GM21447 (cell line): ENCODE results near the gene SLC6A8.
"Not testable (repeated sequence)": the region's sequence is repeated elsewhere in the genome, so short reads cannot be mapped to it uniquely, and the experiment has no call there.

ENCODE experiments used
- ATAC-seq: cut with Tn5 transposase; IDR thresholded peaks from one replicate; pipeline ENCODE4 v1.9.1; 2021; ENCODE audit not compliant: unreplicated experiment

Gene SLC6A8

DNA sequence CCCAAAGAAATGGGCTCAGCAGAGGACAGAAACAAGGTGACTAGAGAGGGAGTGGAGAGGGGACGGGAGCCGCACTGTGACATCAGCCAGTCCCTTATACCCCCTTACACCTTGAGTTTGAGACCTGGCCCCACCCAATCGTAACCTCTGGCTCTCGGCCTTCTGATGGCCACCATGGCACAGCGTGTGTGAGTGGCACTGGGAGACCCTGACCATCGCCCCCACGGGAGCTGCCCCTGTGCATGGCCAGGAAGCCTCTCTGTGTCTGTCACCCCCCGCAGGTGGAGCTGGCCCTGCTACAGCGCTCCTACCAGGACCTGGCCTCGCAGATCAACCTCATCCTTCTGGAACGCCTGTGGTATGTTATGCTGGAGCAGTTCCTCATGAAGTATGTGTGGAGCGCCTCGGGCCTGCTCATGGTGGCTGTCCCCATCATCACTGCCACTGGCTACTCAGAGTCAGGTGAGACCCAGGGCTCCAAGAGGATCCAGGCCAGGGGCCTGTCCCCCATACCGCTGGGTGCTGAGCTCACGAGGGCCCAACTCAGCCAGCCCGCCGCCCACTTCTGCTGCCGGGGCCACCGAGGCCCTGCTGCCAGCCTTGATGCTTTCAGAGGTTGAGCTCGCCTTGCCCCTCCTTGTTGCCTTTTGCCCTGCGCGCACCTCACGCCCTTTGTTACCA lies 41.4 kb downstream of the SLC6A8 start:
- no peak for ATAC-seq

DNA sequence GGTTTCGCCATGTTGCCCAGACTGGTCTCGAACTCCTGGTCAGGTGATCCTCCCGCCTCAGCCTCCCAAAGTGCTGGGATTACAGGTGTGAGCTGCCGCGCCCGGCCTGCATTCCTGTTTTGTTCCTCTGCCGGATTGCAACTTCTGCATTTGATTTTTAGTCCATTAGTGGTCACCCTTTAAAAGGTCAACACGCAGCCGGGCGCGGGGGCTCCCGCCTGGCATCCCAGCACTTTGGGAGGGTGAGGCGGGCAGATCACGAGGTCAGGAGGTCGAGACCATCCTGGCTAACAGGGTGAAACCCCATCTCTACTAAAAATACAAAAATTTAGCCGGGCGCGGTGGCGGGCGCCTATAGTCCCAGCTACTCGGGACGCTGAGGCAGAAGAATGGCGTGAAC lies 42.4 kb downstream of the SLC6A8 start:
- ATAC-seq: not testable (repeated sequence)

DNA sequence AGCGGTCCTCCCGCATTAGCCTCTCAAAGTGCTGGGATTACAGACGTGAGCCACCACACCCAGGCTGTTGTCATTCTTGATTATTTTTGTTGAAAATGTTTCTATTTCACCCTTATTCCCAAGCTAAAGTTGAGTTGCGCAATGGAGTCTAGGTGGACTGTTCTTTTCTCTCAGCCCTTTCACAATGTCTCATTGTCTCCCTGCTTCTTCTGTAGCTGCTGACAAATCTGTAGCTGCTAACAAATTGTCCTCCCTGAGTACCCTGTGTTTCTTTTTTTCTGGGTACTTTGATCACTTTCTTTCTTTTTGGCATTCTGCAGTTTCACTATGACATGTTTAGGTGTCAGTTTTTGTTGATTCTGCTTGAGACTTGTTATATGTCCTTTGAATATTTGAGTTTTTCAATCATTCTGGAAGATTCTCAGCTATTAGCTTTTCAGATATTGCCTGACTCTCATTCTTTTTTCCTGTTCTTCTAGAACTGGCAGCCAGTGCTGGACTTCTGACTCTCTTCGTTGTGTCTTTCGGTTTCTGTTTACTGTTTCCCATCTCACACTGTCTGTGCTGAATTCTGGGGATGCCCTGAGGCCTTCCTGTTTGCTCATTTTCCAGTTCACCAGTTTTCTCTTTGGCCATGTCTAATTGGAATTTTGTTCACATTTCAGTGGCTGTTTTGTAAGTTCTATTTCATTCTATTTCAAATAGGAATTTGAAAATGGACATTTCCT lies 43.6 kb downstream of the SLC6A8 start:
- no peak for ATAC-seq

DNA sequence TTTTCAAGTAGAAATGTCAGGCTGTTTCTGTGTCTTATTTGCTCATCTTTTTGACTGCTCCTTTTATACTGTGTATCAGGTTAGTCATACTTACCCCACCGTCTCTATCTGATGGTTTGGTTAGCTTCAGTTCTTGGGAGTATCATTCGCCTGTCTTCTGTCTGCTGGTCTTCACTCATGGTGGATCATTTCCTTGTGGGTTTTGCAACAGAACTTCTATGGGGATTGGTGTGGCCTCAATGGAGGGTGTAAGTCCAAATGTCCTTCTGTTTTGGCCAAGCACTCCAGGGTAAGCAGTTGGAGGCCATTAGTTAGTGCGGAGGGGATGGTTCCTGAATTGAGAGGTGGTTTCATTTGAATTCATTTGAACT lies 44.1 kb downstream of the SLC6A8 start:
- ATAC-seq: no peak

DNA sequence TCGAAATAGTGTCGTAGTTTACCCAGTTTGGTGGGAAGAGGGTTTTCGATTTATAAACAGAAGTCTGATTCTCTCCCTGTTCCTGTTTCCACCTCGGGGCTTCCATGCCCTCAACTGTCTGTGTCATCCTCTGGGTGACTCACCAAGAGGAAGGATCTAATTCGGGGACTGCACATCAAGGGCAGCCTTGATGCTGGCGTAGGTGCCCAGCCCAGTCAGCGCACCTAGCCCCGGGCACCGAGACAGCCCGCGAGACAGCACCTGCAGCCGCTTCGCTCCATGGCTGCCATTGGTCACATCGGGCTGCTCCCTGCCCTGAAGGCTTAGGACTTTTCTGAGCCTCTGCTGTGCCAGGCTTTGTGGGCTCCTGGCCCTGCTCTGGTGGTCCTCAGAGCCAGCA lies 44.7 kb downstream of the SLC6A8 start:
- no peak for ATAC-seq

DNA sequence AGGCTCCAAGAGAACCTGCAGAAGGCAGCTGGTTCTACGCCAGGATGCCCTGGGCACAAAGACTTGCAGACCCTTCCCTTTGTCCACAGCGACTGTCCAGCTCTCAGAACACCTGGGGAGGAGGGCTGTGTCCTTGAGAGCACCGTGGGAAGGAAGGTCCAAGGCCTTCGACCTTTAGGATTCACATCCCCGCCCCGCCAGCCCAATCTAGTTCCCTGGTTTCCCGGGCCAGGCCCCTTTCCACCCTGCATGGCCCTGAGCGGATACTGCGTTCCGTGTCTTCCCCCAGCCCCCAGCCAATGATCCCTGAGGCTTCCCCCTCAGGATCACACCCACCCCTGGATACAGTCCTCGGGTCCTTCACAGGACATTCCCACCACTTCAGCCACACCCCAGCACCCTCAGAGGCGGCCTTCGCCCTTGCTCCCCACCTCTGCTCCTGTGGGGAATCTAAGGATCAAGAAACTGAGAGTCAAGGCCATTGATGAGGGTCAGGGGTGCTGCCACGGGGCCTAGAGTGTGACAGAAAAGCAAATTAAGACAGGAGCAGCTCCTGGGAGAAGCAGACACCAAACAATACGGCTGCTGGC lies 46.0 kb downstream of the SLC6A8 start:
- no peak for ATAC-seq

DNA sequence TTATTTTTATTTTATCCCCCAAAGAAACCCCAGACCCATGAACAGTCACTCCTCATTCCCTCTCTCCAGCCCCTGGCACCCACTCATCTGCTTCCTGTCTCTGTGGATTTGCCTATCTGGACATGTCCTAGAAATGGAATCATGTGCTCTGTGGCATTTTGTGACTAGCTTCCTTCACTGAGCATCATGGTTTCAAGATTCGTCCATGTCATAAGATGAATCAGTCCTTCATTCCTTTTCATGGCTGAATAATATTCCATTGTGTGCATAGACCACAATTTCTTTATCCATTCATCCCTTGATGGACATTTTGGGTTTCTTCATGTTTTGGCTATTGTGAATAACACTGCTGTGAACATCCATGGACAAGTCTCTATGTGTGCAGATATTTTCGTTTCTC lies 47.1 kb downstream of the SLC6A8 start:
- ATAC-seq: no peak

DNA sequence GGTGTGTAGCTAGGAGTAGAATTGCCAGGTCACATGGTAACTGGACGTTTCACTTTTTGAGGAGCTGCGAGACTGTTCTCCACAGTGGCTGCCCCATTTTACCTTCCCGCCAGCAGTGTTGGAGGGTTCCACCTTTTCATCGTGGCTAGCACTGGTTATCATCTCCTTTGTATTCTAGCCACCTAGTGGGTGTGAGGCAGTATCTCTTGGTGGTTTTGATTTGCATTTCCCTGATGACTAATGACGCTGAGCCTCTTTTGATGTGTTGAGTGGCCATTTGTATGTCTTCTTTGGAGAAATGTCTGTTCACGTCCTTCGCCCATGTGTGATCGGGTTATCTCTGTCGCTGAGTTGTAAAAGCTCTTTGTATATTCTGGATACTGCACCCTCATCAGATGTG lies 47.5 kb downstream of the SLC6A8 start:
- no peak for ATAC-seq

DNA sequence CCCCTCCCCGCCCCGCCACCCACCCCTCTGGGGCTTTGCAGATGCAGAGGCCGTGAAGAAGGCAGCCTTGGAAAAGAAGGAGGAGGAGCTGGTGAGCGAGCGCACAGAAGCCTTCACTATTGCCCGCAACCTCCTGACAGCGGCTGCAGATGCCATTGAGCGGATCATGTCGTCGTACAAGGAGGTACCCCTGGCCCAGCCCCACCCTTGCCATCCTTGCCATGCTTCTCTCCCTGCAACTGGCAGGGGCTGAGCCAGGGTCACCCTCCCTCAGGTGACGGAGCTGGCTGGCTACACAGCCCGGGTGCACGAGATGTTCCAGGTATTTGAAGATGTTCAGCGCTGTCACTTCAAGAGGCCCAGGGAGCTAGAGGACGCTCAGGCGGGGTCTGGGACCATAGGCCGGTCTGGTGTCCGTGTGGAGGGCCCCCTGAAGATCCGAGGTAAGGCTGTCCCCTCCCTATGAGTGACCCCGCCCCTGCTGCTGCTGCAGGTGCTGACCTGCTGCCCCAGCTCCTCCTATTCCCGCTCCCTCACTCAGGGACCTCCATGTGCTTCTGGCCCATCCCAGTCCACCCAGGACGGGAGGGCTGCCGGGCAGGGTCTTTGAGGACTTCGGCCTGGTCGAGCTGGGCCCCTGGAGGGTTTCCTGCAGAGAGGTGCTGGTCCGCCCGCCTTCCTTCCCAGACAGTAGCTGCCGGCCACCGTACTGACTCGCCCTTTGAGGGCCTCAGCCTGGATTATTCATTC lies 48.5 kb downstream of the SLC6A8 start:
- ATAC-seq: no peak

DNA sequence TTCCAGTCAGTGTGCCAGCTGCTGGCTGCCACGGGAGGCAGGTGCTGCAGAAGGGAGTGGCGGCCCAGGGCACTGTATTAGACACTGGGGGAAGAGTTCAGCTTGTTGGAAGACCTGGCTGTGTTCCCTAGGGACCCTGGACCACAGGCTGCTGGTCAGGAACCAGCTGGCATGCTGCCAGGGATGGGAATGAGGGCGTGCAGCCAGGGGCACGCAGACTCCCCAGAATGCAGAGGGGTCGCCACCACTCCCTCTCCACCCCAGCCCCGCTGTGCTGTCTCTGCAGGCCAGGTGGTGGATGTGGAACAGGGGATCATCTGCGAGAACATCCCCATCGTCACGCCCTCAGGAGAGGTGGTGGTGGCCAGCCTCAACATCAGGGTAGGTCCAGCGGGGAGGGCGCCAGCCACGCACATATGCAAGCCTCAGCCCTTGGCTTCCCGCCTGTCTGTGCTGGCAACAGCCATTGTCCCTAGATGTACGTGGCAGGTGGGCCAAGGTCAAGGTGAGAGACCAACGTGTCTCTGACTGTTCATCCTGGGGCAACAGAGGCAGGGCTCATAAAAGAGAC lies 49.2 kb downstream of the SLC6A8 start:
- no peak for ATAC-seq

DNA sequence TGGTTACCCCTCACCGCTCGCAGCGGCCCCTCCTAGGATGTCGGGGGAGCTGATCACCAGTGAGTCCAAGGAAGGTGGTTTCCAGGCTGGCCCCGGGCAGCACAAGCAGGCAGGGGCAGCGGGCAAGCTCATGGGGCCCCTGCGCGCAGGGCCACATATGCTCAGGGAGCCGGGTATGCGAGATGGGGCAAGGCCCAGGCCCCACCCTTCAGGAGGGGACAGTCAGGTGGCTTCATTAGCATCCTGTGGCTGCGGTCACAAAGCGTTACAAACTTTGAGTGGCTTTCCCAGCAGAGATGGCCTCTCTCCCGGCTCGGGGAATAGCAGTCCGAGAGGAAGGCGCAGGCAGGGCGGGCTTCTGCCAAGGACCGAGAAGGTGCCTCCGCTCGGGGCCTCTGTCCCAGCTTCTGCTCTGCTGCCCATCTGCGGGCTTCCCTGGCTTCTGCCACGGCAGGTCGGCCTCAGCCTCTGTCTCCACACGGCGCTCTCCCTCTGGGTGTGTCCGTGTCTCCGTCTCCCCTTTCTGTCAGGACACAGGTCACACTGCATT lies 50.4 kb downstream of the SLC6A8 start:
- ATAC-seq: no peak

DNA sequence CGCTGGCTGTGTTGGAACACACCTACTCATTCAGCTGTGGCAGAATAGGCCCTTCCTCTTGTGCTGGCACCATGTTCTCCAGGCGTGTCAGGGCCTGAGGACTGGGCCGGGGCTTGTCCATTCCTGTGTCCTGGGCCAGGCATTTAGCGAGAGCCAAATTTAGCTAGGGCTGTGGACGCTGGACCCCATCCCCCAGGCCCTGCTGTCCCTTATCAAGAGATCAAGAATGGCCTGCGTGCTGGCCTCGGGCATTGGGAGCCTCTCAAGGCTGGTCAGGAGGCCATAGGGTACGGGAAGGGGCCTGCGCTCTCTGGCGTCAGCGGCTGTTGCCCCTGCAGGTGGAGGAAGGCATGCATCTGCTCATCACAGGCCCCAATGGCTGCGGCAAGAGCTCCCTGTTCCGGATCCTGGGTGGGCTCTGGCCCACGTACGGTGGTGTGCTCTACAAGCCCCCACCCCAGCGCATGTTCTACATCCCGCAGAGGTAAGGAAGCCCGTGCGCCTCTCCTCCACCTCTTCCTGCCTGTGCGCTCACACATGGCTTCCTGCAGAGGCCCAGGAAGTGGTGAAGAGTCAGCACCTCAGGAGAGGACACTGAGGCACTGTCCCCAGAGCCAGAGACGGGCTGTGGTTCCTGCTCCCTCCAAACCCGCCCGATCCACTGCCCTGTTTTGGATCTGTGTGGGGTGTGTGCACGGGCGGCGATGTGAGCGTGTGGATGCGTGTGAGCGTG lies 52.2 kb downstream of the SLC6A8 start:
- no peak for ATAC-seq

DNA sequence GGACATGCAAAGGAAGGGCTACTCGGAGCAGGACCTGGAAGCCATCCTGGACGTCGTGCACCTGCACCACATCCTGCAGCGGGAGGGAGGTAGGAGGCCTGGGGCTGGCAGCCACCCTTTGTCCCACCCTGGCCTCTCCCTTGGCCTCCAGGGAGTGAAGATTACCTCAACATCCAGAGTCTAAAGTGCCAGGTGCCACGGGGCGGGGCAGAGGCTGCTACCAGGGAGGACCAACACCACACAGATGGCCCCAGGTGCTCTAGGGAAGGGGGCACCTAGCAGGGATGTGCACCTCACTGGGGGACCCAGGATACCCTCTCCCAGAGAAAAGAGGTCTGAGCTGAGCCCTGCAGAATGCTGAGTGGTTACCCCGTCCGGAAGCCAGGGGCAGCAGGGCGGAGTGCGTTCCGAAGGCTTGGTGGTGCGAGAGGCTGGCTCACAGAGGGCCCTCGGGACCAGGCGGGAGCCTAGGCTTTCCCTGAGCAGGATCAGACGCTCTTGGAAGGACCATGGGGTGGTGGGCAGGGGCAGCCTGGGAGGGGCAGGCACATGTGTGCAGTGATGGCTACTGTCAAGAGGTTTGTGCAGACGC lies 53.0 kb downstream of the SLC6A8 start:
- ATAC-seq: no peak

DNA sequence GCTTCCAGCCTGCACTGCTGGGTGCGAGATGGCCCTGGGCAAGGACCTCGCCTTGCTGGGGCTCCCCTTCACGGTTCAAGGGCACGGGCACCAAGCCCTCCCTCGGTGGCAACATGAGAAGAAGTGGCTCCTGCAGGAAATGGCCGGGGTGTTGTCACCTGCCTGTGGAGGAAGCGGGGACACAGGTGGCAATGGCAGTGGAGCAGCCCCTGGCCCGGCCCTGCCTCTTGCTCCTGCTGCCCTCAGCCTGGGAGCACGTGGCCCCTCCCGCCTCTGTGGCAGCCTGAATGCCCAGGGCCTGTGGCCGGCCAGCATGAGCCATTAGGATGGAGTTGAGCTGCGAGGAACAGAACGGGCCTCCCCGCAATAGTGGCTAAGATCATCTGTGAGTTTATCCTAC lies 53.7 kb downstream of the SLC6A8 start:
- no peak for ATAC-seq

DNA sequence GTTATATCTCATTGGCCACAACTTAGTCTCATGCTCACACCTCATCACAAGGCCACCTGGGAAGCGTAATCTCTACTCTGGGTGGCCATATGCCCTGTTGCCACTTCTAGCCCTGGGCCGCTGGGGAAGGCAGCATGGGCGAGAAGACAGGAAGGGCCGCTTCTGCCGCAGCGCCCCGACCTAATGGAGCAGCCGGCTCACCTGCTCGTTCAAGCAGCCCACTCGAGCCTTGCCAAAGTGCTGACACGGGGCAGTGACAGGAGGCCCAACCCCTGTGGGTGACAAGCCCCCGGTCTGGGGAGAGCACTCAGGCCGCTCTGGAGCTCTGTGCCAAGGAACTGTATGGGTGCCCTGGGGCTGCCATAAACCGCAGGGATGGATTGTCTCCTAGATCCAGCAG lies 54.4 kb downstream of the SLC6A8 start:
- not testable (repeated sequence) for ATAC-seq

DNA sequence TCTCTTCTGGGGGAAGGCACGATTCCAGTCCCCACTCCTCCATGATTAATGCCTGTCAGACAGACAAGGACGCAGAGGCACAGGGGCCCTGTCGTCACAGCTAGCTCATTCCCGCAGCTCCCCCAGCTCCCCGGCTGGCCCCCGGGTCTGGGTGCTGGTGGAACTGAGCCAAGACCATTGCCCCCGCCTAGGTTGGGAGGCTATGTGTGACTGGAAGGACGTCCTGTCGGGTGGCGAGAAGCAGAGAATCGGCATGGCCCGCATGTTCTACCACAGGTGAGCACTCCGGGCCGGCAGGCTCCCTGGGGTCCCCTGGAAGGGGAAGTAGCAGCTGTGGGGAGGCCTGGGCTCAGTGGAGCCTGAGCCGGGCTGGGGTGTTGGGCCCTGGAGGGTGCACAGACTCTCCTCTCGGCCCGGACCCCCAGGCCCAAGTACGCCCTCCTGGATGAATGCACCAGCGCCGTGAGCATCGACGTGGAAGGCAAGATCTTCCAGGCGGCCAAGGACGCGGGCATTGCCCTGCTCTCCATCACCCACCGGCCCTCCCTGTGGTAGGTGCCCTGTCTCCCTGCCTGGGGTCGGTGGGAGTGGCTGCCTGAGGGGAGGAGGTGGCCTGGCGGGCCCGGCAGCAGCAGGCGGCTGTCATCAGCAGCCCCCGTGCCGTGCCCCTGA lies 55.2 kb downstream of the SLC6A8 start:
- ATAC-seq: not testable (repeated sequence)

DNA sequence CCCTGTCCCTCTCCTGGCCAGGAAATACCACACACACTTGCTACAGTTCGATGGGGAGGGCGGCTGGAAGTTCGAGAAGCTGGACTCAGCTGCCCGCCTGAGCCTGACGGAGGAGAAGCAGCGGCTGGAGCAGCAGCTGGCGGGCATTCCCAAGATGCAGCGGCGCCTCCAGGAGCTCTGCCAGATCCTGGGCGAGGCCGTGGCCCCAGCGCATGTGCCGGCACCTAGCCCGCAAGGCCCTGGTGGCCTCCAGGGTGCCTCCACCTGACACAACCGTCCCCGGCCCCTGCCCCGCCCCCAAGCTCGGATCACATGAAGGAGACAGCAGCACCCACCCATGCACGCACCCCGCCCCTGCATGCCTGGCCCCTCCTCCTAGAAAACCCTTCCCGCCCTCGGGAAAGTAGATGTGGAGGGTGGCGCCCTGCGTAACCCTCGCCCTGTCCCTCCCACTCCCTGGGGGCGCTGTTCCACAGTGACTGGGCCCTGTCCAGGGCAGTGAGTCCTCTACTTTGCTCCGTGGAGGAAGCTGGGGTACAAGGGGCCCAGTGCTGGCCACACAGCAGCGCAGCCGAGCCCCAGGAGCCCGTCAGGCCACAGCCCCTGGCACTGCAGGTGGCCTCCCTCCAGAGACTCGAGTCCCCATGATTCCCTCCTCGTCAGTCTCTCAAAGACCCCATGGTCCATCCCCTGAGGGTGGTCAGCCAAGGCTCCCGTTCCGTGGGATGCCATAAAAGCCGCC lies 55.9 kb downstream of the SLC6A8 start:
- ATAC-seq: not testable (repeated sequence)

DNA sequence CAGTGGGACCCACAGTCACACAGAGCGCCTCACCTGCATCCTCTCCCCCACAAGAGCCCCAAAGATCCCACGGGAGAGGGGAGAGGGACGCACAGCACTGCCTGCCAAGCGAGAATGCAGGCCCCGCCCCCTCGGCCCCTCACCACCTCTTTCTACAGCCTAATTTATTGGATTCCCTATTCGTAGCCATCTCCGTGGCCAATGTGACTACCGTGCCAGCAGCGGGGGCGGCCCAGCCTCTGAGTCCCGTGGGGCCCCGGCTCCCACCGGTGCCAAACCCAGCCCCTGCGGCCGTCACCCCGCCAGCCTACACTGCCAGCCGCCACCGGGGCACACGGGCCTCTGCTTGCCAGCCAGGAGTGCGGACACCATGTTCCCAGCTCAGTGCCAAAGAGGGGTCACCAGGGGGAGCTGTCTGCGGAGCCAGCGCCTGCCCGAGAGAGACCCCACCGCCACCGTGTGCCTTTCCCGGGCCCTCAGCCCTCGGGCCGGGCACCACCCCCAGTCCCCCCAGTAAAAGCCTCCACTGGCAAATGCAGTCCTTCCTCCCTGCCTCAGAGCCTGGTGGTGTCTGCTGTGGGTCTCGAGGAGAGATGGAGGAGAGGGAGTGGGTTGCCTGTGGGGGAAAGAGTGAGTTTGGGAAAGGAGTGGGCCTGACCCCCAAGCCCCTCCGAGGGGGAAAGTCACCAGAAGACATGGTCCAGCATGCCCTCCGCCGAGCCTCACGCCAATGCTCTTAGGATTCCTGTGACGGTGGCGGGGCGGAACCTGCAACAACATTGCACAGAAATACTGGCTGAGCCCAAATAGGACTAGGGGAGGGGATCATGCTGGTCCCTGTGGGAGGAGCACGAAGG lies 56.7 kb downstream of the SLC6A8 start:
- no peak for ATAC-seq
